Measurements from ENCODE around the gene ERC1.

Gene ERC1

DNA sequence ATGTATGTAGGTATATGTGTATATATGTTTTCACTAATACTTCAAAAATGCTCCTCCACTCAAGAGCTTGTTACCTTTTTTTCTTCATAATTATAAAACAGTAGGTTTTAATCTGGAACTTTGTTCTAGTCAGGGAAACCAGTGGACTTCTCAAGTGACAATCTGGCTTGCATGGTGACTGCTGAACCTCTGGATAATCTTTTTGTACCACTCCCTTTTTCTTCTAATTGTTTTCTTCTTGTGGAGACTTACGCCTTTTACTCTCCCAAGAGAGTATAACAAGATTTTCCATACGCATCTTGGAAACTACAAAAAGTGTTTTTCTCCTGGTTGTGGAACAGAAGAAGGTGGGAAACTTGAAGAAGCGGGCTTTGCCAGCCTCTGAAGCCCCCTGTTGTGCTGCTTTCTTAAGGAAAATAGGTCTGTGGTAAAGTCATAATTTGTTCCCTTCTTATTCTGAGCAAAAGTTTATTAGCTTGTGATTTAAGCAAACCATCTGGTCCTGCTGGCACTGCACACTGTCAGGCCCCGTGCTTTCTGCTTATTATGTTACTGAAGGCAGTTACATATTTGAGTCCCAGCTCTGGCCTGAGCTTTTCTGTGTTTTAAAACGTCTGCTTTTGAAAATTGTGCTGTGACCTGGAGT lies 291.8 kb downstream of the ERC1 start:
- no peak for DNase-seq

DNA sequence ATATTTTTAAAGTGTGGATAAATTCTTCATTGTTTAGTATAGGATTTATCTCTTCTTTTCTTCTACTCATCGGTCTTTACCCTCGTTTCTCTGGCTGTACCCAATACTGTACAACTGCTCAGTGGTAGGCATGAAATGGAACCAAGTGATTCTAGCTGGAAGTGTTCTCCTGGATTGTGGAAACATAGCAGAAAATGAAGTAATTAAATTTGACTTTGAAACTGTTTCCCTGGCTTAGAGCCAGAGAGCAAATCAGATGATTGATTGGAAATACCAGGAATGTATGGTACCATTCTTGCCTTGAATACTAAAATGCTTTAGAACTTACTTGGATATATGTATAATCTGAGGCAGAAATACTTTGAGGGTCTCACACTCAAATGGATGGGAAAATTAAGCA lies 292.3 kb downstream of the ERC1 start:
- no peak for DNase-seq

DNA sequence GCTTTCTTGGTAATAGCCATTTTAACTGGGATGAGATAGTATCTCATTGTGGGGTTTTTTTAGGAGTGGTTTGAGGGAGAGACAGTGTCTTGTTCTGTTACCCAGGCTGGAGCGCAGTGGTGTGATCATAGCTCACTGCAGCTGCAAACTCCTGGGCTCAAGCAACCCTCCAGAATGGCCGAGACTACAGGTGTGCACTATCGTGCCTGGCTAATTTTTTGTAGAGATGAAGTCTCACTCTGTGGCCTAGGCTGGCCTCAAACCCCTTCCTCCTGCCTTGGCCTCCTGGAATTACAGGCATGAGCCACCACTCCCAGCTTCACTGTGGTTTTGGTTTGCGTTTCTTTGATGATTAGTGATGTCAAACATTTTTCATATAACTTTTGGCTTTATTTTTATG lies 293.6 kb downstream of the ERC1 start:
- DNase-seq, result no peak

DNA sequence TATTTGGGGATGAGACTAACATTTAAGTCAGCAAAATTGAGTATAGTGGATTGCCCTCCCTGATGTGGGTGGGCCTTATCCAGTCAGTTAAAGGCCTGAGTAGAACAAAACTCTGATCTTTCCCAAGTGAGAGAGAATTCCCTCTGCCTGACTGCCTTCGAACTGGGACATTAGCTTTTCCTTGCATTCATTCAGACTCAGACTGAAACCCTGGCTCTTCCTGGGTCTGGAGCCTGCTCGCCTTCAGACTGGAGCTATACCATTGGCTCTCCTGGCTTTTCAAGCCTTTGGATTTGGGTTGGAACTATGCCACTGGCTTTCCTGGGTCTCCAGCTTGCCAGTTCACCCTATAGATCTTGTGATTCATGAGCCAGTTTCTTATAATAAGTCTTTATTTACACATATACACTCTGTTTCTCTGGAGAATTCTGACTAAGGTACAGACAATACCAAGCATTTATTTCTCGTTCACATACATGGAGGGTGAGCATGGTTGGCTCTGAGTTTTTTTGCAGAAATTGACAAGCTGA lies 296.5 kb downstream of the ERC1 start:
- DNase-seq, result no peak

DNA sequence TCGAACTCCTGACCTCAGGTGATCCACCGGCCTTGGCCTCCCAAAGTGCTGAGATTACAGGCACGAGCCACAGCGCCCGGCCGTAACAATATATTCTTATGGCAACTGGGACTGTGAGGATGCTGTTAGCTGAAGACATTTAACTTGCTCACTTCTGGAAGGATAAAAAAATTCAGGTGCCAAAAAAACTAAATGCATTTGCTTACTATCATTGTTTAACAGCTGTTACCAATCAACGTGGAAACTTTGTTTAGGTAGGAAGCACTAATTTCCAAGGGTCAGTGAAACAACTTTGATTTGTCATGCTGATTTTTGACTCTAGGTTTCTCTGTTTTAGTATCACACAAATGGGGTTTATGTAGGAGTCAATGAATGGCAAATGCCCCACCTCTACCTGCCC lies 297.3 kb downstream of the ERC1 start:
- DNase-seq, result no peak

DNA sequence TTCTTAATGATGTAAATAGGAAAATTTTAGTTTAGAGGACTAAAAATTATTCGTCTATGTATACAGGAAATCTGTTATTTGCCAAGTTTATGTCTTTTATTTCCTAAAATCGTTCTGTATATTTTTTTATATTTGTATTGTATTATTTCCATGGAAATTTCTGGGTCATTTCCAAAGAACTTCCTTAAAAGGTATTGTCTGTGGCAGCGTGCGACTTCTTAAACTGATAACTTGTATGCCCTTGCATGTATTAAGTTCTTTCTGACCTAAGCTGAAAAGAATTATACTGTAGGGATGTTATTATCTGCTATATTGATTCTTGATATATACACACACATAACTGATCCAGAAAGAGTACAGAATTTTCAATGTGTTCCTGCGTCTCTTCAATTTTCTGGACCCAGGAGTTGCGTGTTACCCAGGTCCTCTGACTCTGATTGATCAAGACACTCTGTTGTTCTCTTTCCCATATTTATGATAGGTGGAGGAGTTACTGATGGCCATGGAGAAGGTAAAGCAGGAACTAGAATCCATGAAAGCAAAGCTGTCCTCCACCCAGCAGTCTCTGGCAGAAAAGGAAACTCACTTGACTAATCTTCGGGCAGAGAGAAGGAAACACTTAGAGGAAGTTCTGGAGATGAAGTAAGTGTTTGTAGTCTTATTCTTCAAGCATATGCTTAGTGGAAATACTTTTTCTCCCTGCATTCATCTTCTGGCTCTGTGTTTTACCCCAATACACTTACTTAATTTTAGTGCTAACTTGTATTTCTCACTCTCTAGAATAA lies 298.5 kb downstream of the ERC1 start:
- no peak for DNase-seq

DNA sequence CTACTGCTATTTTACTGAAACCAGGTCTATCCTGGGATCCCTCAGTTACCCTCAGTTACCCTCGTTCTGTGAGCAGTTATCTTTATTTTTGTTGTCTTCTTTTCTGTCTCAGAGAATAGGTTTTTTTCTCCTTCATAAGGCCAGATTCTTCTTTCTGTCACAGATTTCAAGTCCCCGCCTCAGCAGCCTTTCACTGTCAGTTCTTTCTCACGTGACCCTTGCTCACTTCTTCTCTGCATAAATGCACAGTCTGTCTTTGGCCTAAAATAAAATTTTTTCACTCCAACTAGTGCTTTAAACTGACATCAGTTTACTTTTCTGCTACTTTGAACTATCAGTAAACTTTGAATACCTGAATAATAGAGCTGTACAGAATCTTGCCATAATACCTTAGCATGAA lies 299.7 kb downstream of the ERC1 start:
- DNase-seq, result no peak

DNA sequence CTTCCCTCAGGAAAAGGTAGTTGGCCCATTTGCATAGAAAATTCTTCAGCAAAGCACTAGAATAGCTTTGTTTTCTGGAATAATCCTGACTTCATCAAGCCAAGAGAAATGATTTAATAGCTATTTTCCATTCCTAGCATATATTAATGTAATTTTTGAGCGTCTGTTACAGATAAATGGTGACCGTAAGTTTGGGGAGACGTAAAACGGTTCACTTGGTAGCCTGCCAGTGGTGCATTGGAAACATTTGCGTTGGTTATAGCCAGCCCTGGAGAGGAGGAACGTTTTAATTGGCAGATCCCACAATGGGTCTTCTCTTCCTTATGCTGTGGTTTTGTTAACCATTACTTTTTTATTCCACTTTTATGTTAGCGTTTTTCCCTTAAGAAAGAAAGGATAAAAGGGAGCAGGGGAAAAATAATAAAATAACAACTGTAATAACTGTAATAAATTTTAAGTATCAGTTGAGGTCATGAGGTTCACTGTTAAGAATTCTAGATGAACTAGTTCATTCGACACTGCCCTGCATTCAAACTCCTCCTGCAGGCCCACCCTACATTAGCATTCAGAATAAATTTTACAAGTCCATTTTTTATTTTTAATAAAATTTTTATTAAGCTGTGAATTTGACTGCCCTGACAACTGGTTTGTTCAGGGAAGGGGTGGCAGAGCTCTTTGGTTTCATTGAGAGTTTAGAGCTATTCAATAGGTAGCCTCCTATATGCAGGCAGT lies 300.7 kb downstream of the ERC1 start:
- DNase-seq, result no peak

DNA sequence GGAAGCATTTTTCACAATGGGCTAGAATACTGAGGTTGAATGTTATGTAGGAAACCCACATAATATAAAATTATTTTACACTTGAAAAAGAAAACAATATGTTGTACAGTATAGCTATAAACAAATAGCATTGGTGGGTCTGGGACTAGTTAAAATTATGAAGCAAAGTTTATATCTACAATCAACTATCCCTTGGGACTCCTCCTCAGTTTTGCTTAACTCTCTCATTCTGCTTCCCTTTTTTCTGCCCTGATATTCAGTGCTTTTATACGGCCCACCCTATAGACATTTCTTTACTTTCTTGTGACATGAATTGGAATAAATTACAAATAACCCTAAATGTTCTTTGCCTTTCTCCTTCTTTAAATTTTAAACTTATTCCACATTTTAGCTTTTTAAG lies 302.9 kb downstream of the ERC1 start:
- no peak for DNase-seq

DNA sequence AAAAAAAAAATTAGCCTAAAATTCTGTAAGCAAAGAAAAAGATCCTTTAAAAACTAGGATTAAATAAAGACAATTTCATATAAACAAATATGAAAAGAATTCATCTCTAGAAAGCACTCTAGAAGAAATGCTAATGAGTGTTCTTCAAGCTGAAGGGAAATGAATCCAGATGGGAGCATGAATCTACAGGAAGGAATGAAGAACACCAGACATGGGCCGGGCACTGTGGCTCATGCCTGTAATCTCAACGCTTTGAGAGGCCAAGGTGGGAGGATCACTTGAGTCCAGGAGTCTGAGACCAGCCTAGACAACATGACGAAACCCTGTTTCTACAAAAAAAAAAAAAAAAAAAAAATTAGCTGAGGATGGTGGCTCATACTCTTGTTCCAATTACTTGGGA lies 306.2 kb downstream of the ERC1 start:
- DNase-seq, result no peak

DNA sequence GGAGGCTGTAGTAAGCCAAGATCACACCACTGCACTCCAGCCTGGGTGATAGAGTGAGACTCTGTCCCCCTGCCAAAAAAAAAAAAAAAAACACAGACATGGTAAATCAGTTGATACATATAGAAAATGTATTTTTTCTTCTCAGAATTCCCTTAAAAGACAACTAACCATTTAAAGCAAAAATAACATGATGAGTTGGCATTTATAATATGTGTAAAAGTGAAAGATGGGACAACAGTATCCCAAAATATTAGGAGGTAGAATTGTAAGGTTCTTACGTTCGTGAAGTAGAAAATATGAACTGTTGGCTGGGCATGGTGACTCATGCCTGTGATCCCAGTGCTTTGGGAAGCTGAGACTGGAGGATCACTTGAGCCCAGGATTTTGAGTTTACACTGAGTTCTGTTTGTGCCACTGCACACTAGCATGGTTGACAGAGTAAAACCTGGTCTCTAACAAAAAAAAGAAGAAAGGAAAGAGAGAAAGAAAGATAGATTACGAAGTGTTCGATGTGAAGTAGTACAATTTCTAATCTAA lies 306.7 kb downstream of the ERC1 start:
- no peak for DNase-seq

DNA sequence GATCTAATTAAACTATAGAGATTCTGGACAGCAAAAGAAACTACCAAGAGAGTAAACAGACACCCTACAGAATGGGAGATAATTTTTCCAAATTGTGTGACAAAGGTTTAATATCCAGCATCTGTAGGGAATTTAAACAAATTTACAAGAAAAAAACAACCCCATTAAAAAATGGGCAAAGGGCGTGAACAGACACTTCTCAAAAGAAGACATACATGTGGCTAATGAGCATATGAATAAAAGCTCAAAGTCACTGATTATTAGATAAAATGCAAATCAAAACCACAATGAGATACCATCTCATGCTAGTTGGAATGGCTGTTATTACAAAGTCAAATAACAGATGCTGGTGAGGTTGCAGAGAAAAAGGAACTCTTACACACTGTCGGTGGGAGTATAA lies 309.4 kb downstream of the ERC1 start:
- no peak for DNase-seq

DNA sequence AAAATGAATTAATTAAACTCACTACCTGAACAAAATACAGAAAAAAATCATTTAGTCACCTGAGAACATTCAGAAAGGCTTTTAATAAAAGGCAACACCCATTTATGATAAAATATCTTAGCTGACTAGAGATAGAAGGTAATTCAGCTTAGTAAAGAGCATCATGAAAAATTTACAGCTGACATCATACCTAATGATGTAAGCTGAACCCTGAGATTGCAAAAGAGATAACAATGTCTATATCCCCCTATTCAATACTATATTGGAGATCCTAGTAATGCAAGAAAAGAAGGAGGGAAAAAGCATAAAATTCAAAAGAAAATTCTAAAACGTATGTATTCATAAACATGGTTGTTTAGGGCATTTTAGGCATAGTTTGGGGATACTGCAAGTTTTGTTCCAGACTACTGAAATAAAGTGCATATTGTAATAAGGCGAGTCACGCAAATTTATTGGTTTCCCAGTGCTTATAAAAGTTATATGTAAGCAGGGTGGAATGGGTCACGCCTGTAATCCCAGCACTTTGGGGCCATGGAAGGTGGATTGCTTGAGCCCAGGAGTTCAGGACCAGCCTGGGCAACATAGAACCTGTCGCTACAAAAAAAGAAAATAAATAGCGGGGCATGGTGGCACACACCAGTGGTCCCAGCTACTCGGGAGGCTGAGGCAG lies 311.3 kb downstream of the ERC1 start:
- DNase-seq, result no peak

DNA sequence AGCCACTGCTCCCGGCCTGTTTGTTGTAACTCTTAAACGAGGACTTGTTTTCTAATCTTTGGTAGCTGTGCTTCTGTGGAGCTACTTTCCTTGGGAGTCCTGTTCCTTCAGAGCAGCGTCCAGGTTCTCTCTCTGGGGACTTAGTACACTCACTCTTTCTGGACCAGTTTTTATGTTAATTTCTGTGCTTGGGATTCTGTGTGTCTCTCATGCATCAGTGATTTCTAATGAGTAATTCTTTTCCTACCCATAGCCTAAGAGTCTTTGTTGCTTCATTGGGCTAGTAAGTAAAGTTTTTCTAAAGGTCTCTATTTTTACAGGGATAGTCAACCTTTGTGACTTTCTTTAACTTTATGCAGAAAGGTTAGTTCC lies 314.0 kb downstream of the ERC1 start:
- DNase-seq, result no peak

DNA sequence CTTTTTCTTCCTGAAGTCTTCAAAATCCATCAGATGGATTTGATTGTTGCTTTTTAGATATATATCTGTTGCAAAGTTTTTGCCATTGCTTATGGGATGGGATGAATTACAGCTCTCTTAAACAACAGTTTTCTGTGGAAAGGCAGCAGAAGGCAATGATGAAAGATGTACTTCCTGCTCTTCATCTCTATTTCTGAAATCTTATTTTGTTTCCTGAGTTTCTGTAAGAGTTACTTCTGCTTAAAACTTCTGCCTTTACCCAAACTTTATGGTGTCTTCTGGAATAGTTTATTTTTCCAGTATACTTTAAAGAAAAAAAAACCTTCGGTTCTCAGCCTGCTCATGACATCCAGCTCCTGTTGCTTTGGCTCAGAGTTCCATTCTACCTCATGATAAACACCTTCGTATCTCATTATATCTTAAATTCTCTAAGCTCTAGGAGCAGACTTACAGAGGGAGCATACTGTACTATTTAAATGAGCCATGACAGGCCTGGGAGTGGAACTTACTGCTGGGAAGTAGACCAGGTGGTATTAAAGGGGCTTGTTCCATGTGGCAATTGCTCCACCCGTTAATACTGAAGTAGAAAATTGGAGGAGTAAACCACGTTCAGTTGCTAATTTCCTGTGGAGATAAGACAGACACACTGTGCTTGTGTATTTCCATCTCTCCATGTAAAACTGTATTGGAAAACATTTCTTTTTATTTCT lies 314.9 kb downstream of the ERC1 start:
- DNase-seq, result no peak

DNA sequence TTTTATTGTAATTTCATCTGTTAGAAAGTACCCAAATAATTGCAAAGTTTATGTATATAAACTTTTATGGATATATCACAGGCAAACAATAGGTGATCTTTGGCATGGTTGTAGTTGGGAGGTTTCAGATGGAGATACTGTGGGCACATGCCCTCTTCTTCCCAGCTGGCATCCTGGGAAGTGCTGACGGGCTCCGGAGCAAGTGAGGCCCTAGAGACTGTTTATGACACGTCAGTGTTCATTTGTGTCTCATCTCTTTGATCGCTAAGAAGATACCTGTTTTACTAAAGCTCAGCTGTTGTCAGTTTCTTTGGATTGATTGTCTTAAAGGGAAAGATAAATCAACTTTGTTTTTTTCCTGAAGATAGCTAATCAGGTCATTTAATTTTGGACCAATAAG lies 315.8 kb downstream of the ERC1 start:
- DNase-seq, result no peak

DNA sequence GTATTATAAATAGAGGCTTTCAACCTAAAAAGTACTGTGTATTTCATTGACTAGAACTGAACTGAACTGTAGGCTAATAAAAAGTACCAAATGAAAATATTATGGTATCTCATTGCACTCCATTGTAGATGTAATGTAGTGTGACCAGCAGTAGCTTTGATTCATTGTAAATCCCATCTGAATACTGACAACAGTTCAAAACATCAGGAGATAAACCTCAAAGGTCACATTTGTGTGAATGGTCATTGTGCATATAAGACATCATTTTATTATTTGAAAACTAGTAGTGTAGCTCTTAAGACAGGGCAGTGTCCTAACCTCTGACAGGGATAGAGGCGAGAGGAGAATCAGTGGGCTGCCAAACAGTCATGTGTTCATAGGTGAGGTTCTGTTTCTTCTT lies 316.8 kb downstream of the ERC1 start:
- DNase-seq, result no peak

DNA sequence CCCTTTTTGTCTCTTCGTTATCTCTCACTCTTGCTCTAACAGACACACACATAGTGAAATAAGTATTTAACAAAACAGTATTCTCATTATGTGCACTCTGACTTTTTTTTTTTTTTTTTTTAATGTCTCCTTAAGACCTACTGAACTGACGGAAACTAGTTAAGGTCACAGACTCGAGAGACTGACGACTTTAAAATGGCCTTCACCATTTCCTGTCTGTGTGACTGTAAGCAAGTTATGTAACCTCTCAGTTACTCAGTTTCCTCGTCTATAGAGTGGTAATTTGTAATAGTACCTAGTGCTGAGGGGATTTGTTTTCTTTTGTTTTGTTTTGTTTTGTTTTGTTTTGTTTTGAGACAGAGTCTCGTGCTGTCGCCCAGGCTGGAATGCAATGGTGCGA lies 318.6 kb downstream of the ERC1 start:
- DNase-seq, result no peak

DNA sequence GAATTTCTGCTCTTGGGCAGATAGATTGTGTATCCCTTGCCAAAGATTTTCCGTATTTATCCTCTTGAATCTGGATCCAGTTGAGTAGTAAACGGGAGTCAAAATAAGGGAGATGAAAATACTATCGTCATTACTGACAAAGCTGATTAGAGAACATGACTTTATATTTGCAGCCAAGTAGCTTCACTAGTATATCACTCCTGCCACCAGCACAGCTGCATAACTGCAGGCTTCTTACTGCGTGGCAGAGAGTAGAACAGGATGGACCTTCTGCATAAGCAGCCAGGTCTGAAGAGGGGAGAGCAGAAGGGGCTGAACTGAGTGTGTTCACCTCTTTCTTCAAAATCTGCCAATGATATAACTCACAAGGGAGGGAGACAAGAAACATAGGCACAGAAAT lies 319.6 kb downstream of the ERC1 start:
- no peak for DNase-seq

DNA sequence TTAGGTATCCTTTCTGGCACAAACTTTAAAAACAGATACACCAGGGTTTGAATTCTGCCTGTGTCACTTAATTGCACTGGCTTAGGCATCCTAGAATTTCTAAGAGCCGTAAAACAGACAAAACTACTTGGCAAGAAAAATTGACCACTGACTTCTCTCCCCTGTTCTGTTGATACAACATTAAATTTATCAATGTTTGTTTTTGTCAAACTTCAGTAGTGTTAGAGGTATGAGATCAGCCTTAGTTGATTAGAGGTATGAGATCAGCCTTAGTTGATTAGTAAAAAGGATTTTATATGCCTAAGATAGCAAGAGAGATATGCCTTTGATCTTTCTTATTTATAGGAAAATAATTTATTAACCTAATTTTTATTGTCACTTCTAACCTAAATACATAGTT lies 320.1 kb downstream of the ERC1 start:
- DNase-seq, result no peak

DNA sequence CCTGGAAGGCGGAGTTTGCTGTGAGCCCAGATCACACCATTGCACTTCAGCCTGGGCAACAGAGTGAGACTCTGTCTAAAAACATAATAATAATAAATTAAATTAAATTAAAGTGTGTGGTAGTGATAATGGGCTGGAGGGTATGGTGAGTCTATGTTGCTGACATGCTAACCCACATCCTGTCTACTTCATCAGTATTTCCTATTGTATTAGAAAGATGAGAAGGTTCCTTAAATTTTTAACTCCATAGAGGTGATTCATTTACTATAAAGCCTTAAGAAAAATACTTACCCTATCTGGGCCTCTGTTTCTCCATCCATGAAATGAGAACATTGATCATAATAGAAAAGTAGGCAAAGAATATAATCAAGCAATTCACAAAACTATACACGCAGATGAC lies 322.9 kb downstream of the ERC1 start:
- DNase-seq, result no peak

Data from nucleus accumbens (tissue), 56 donors.